ENCODE data around the gene USP17L10. TPM values are rescaled to one million over a fixed set of nuclear protein-coding genes. Genes with fewer than 3 reads are reported as not detected.
A peak's percentile ranks its signal among the peaks of the same experiment; 100 is the strongest.
"Not testable (repeated sequence)": the region's sequence is repeated elsewhere in the genome, so short reads cannot be mapped to it uniquely, and the experiment has no call there.

The USP17L10 gene
- total RNA-seq (not detected), polyA plus RNA-seq (not detected)
- long read RNA-seq, donor 1: 0 reads
- long read RNA-seq, donor 2: 0 reads
- long read RNA-seq, donor 3: 0 reads

DNA sequence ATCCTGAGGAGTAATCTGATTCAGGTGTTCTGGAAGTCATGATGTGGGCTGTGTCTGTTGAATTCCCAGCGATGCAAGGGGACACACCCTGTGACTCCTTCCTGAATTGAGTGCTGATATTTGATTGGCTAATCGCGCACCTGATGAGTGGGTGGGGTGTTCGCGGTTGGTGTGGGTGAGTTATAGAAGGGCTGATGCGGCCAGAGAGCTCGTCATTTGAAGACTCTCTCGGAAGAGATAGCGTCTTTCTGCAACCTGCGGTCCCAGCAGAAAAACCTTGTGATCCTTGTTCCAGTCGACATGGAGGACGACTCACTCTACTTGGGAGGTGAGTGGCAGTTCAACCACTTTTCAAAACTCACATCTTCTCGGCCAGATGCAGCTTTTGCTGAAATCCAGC is at the start of gene USP17L10:
Gene USP17L10 (plus strand): TSS at position 301 of the 400 bp plus-strand sequence. CDS start 0 bp downstream, at position 301.
- H3K4me1 ChIP-seq; H3K27me3 ChIP-seq; intact Hi-C loops (cut with DNase I); H3K36me3 ChIP-seq; H3K27ac ChIP-seq; ATAC-seq; H3K4me3 ChIP-seq; DNase-seq; H3K9me3 ChIP-seq: not testable (repeated sequence)
- WGBS, 4 donors: 87 to 88% methylated on average over 4 to 12 of the region's 13 CpGs; no CpG with 5 or more reads in 2 of the 4 donors

GRCh38 chr4:9165990-9166389 is 44.5 kb upstream of the USP17L10 start:
- H3K27me3 ChIP-seq; H3K36me3 ChIP-seq; H3K4me3 ChIP-seq; H3K9me3 ChIP-seq; DNase-seq; ATAC-seq; intact Hi-C loops (cut with DNase I); H3K4me1 ChIP-seq; H3K27ac ChIP-seq: not testable (repeated sequence)
- TF ChIP-seq, protein P1, sequence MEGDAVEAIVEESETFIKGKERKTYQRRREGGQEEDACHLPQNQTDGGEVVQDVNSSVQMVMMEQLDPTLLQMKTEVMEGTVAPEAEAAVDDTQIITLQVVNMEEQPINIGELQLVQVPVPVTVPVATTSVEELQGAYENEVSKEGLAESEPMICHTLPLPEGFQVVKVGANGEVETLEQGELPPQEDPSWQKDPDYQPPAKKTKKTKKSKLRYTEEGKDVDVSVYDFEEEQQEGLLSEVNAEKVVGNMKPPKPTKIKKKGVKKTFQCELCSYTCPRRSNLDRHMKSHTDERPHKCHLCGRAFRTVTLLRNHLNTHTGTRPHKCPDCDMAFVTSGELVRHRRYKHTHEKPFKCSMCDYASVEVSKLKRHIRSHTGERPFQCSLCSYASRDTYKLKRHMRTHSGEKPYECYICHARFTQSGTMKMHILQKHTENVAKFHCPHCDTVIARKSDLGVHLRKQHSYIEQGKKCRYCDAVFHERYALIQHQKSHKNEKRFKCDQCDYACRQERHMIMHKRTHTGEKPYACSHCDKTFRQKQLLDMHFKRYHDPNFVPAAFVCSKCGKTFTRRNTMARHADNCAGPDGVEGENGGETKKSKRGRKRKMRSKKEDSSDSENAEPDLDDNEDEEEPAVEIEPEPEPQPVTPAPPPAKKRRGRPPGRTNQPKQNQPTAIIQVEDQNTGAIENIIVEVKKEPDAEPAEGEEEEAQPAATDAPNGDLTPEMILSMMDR (IDR thresholded peaks at IDR 0.05): peak in 1 of 12 donors; percentile 41
- 14 to 16% methylated on average over 8 of the region's 8 CpGs; no CpG with 5 or more reads in 2 of the 4 donors for WGBS, 4 donors

- H3K36me3 ChIP-seq; DNase-seq; intact Hi-C loops (cut with DNase I); H3K27ac ChIP-seq; H3K27me3 ChIP-seq; H3K4me3 ChIP-seq; ATAC-seq; H3K9me3 ChIP-seq; H3K4me1 ChIP-seq: not testable (repeated sequence)
- WGBS, 4 donors: 72 to 87% methylated on average over 9 to 10 of the region's 11 CpGs; no CpG with 5 or more reads in 2 of the 4 donors
Observed at GRCh38 chr4:9169791-9170459, 40.5 kb upstream of the USP17L10 start, which contains the start of gene FAM90A26. TSS of gene FAM90A26 (plus strand) at chr4:9170409. CDS start at chr4:9173173, 2,764 bp downstream.

DNA sequence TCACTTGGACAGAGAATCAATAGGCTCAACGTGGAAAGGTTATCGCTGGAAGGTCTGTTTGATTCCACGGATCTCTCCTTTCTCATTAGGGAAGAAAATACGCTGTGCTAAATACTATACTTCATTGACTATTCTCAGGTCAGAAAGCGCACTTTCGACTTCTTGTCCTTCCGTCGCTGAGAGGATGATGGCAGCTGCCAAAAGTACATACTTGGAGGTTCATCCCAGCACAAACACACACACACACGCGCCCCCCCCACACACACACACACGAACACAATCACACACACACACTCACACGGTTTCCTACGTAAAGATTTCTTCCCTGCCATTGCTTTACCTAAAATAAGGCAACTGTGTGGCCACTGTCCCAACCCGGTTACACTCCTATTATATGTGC is 4.2 kb downstream of the USP17L10 start:
- H3K4me1 ChIP-seq; H3K27ac ChIP-seq; H3K36me3 ChIP-seq; H3K27me3 ChIP-seq; H3K4me3 ChIP-seq; H3K9me3 ChIP-seq; intact Hi-C loops (cut with DNase I); ATAC-seq: not testable (repeated sequence)
- WGBS, 4 donors: 67 to 82% (median 79%) methylated on average over 9 to 11 of the region's 14 CpGs
- DNase-seq: peak in 2 of 5 donors; percentile 1 to 9

DNA sequence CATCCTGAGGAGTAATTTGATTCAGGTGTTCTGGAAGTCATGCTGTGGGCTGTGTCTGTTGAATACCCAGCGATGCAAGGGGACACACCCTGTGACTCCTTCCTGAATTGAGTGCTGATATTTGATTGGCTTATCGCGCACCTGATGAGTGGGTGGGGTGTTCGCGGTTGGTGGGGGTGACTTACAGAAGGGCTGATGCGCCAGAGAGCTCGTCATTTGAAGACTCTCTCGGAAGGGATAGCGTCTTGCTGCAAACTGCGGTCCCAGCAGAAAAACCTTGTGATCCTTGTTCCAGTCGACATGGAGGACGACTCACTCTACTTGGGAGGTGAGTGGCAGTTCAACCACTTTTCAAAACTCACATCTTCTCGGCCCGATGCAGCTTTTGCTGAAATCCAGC is 4.6 kb downstream of the USP17L10 start, which contains the start of gene USP17L11:
Gene USP17L11 (plus strand): TSS at position 301 of the 400 bp plus-strand sequence. CDS start 0 bp downstream, at position 301.
- WGBS, 4 donors: 90 to 100% methylated on average over 1 to 12 of the region's 14 CpGs; no CpG with 5 or more reads in 2 of the 4 donors

DNA sequence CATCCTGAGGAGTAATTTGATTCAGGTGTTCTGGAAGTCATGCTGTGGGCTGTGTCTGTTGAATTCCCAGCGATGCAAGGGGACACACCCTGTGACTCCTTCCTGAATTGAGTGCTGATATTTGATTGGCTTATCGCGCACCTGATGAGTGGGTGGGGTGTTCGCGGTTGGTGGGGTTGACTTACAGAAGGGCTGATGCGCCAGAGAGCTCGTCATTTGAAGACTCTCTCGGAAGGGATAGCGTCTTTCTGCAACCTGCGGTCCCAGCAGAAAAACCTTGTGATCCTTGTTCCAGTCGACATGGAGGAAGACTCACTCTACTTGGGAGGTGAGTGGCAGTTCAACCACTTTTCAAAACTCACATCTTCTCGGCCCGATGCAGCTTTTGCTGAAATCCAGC is 9.4 kb downstream of the USP17L10 start, which contains the start of gene USP17L12:
Gene USP17L12 (plus strand): TSS at position 301 of the 400 bp plus-strand sequence. CDS start 0 bp downstream, at position 301.
- H3K27me3 ChIP-seq; H3K9me3 ChIP-seq; intact Hi-C loops (cut with DNase I); H3K27ac ChIP-seq; ATAC-seq; H3K4me1 ChIP-seq; H3K4me3 ChIP-seq; DNase-seq; H3K36me3 ChIP-seq: not testable (repeated sequence)
- no CpG with 5 or more reads among the region's 13 CpGs for WGBS, 4 donors

More for the DNA sequence above, 4.6 kb downstream of the USP17L10 start, which contains the start of gene USP17L11:
- H3K4me3 ChIP-seq; H3K27me3 ChIP-seq; H3K27ac ChIP-seq; ATAC-seq; DNase-seq; H3K36me3 ChIP-seq; intact Hi-C loops (cut with DNase I); H3K9me3 ChIP-seq; H3K4me1 ChIP-seq: not testable (repeated sequence)

- H3K9me3 ChIP-seq; H3K36me3 ChIP-seq; H3K27me3 ChIP-seq; H3K4me3 ChIP-seq; H3K4me1 ChIP-seq; intact Hi-C loops (cut with DNase I); DNase-seq; ATAC-seq; H3K27ac ChIP-seq: not testable (repeated sequence)
- WGBS, 4 donors: no CpG with 5 or more reads among the region's 14 CpGs
Observed at GRCh38 chr4:9224596-9224995, 14.1 kb downstream of the USP17L10 start, which contains the start of gene USP17L13. TSS of gene USP17L13 (plus strand) at chr4:9224896. CDS start at chr4:9224896, 0 bp downstream.

DNA sequence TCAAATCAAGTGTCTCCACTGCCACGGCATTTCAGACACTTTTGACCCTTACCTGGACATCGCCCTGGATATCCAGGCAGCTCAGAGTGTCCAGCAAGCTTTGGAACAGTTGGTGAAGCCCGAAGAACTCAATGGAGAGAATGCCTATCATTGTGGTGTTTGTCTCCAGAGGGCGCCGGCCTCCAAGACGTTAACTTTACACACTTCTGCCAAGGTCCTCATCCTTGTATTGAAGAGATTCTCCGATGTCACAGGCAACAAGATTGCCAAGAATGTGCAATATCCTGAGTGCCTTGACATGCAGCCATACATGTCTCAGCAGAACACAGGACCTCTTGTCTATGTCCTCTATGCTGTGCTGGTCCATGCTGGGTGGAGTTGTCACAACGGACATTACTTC is 19.8 kb downstream of the USP17L10 start:
- DNase-seq: peak in 1 of 5 donors; percentile 1
- intact Hi-C loops (cut with DNase I); H3K27ac ChIP-seq: not testable (repeated sequence)

GRCh38 chr4:9234085-9234484 is 23.6 kb downstream of the USP17L10 start, which contains the start of gene USP17L15:
TSS of gene USP17L15 (plus strand) at chr4:9234385. CDS start at chr4:9234385, 0 bp downstream.
- H3K4me3 ChIP-seq; H3K4me1 ChIP-seq; DNase-seq; H3K36me3 ChIP-seq; H3K27ac ChIP-seq; H3K9me3 ChIP-seq; intact Hi-C loops (cut with DNase I); H3K27me3 ChIP-seq; ATAC-seq: not testable (repeated sequence)
- WGBS, 4 donors: no CpG with 5 or more reads among the region's 15 CpGs

More for the DNA sequence above, 19.8 kb downstream of the USP17L10 start:
- H3K4me1 ChIP-seq, H3K27me3 ChIP-seq, H3K36me3 ChIP-seq, ATAC-seq, H3K9me3 ChIP-seq, H3K4me3 ChIP-seq: not testable (repeated sequence)
- WGBS, 4 donors: 81 to 86% (median 83%) methylated on average over 5 to 6 of the region's 8 CpGs

- H3K9me3 ChIP-seq; H3K36me3 ChIP-seq; H3K4me1 ChIP-seq; H3K27me3 ChIP-seq; H3K27ac ChIP-seq; ATAC-seq; H3K4me3 ChIP-seq; intact Hi-C loops (cut with DNase I): not testable (repeated sequence)
- 83% methylated on average over 11 of the region's 12 CpGs; no CpG with 5 or more reads in 2 of the 4 donors for WGBS, 4 donors
- peak in 3 of 5 donors; percentile 5 to 70 (median 8) for DNase-seq
Observed at GRCh38 chr4:9238461-9238860, 28.0 kb downstream of the USP17L10 start.
